ENCODE measurements around the gene CMTM4. TPM values are rescaled to one million over a fixed set of nuclear protein-coding genes. Genes with fewer than 3 reads are reported as not detected.

Gene CMTM4
- total and polyA plus RNA-seq, 2 of the 4 experiments (the other 2 are of a cell fraction) = 9.0 to 14.5 TPM

GRCh38 chr16:66580605-66581209, 115.8 kb downstream of the CMTM4 start:
- Histone ChIP-seq H4K5ac (ENCODE audit: low read depth, low read length) (no peak overlapping the region), H3K36me3 (ENCODE audit: control insufficient read depth, insufficient read depth, low read length) (no peaks in the 10 kb centered on the region), H2AFZ (replicated peaks; ENCODE audit: low read length, poor library complexity) (peak overlapping the region; percentile 15), H2BK15ac (ENCODE audit: low read depth, low read length) (peak overlapping the region; percentile 35; the same call in 1 of the 3 replicates), H3K79me1 (ENCODE audit: low read depth in 1 of 2, low read length in 2 of 2) (no peaks in the 10 kb centered on the region), H3K14ac (replicated peaks; ENCODE audit: low read depth, low read length) (0 out of 2 replicates have a peak overlapping the region, but pooled peaks have one; percentile 4), H3K27ac (ENCODE audit: insufficient read depth, low read length) (no peak overlapping the region), H3K9me3 (ENCODE audit: control insufficient read depth, insufficient read depth, low read length) (no peaks in the 10 kb centered on the region), H2BK20ac (ENCODE audit: low read depth, low read length) (peak overlapping the region; percentile 41; the same call in 1 of the 2 replicates), H3K27me3 (ENCODE audit: control insufficient read depth, insufficient read depth, low read length) (peaks cover 16% of the 10 kb centered on the region), H2BK5ac (ENCODE audit: low read depth, low read length, poor library complexity, severe bottlenecking) (no peak overlapping the region), H3K4me2 (ENCODE audit: low read depth, low read length) (peak overlapping the region; percentile 9; the same call in 1 of the 2 replicates), H2BK120ac (ENCODE audit: low read depth, low read length) (no peak overlapping the region), H3K4ac (ENCODE audit: low read depth, low read length) (peak overlapping the region; percentile 8; the same call in 1 of the 2 replicates), H3K9me1 (ENCODE audit: insufficient read depth, low read length) (no peaks in the 10 kb centered on the region; the same call in 1 of the 2 replicates), H4K20me1 (ENCODE audit: insufficient read depth, low read length) (no peaks in the 10 kb centered on the region; the same call in 1 of the 2 replicates), H3K9ac (ENCODE audit: low read depth, low read length) (no peak overlapping the region), H3K4me3 (ENCODE audit: insufficient read depth, low read depth, low read length) (no peak overlapping the region), H3K56ac (ENCODE audit: extremely low read depth, insufficient read depth, low read length) (no peak overlapping the region), H3K18ac (ENCODE audit: low read depth, low read length) (no peak overlapping the region), H3K4me1 (ENCODE audit: control insufficient read depth, insufficient read depth, low read length) (peaks cover 17% of the 10 kb centered on the region), H2AK5ac (ENCODE audit: low read depth, low read length) (peak overlapping the region; percentile 26; the same call in 1 of the 2 replicates), H2AK9ac (replicated peaks; ENCODE audit: low read depth, low read length, poor library complexity) (peak overlapping the region; percentile 11), H3K23ac (ENCODE audit: low read depth, low read length) (no peak overlapping the region), H4K91ac (ENCODE audit: insufficient read depth, low read depth, low read length) (no peak overlapping the region), H4K8ac (ENCODE audit: low read depth in 2 of 2, low read length in 2 of 2) (peak overlapping the region in 1 of 2 experiments; percentile 25; a peak in 1 of 4 replicates)
- ATAC-seq (ENCODE audit: low read depth) = peak; percentile 95
- TF ChIP-seq MAZ (IDR thresholded peaks at IDR 0.05; ENCODE audit: borderline replicate concordance, low read depth, low read length) (no peak), CTCF (conservative IDR thresholded peaks at IDR 0.05; ENCODE audit: low read depth, low read length) (peak; percentile 47), RCOR1 (IDR thresholded peaks at IDR 0.05; ENCODE audit: insufficient replicate concordance, low read length) (no peak), SMC3 (IDR thresholded peaks at IDR 0.05; ENCODE audit: low read depth, low read length) (peak; percentile 17; the same call in 1 of the 2 replicates), RAD21 (IDR thresholded peaks at IDR 0.05; ENCODE audit: low read length) (peak; percentile 42), CEBPB (IDR thresholded peaks at IDR 0.05; ENCODE audit: low read depth, low read length) (peak; percentile 83)
- DNase-seq = peak; percentile 87
- intact Hi-C loops (cut with micrococcal nuclease) = no loop called here
- in situ Hi-C loops (cut with MboI; ENCODE audit: low sequenced_read_pairs) = no loop called here
- ChIA-PET CTCF (interaction anchor here (1.3 kb wide), 1 partner anchor 11 kb away, joined by 6 read pairs; no protein-coding TSS in a partner anchor), POLR2A (ENCODE audit: unreplicated experiment) (interaction anchor here (1.6 kb wide), 1 partner anchor 29 kb away, joined by 8 read pairs; the partner anchor contains the start of gene CKLF)
- dilution Hi-C loops (cut with HindIII; ENCODE audit: low sequenced_read_pairs, unreplicated experiment) = no loop called here
- no CpG with 5 or more reads among the region's 4 CpGs for WGBS, 2 experiments (ENCODE audit: extremely low coverage in 2 of 2, insufficient read length in 1 of 2)
- BruUV-seq (replicated peaks) = no TSS peak

All from IMR-90 (cell line).